DMS153 treated with DMSO at 0.1 percent for 48 hours (cell line): ENCODE measurements around the gene PI4KB.
A peak's percentile ranks its signal among the peaks of the same experiment; 100 is the strongest.
"Not testable (repeated sequence)": the region's sequence is repeated elsewhere in the genome, so short reads cannot be mapped to it uniquely, and the experiment has no call there.

Source experiments
- DNase-seq: peaks from one replicate; lab custom pipeline; 2025; ENCODE audit not compliant: unreplicated experiment; lab: John Stamatoyannopoulos, UW

Gene PI4KB

GRCh38 chr1:151327223-151327902, at the start of gene PI4KB:
Gene PI4KB, minus strand, starts transcription at chr1:151327416. Its CDS starts 10,935 bp downstream, at chr1:151316481.
- DNase-seq, result peak; percentile 99

- DNase-seq, result no peak
These were observed 46.0 kb upstream of the PI4KB start for GRCh38 chr1:151373196-151373595.

GRCh38 chr1:151372058-151372934, 45.1 kb upstream of the PI4KB start, which contains the start of gene SELENBP1:
Gene SELENBP1, minus strand, starts transcription at chr1:151372705. Its CDS starts 64 bp downstream, at chr1:151372641.
- DNase-seq, result peak; percentile 94

GRCh38 chr1:151371370-151372057, 44.3 kb upstream of the PI4KB start:
- peak; percentile 88 for DNase-seq

- no peak for DNase-seq
These were observed 43.1 kb upstream of the PI4KB start for GRCh38 chr1:151370211-151370911.

GRCh38 chr1:151369621-151370048, 42.4 kb upstream of the PI4KB start:
- no peak for DNase-seq

GRCh38 chr1:151369302-151369610, 42.0 kb upstream of the PI4KB start:
- DNase-seq, result no peak

- no peak for DNase-seq
These were observed 41.4 kb upstream of the PI4KB start for GRCh38 chr1:151368393-151369301.

GRCh38 chr1:151367658-151368392, 40.6 kb upstream of the PI4KB start:
- DNase-seq, result no peak

GRCh38 chr1:151364996-151365395, 37.8 kb upstream of the PI4KB start:
- DNase-seq, result no peak

GRCh38 chr1:151362308-151363155, 35.3 kb upstream of the PI4KB start:
- DNase-seq, result no peak

GRCh38 chr1:151361883-151362282, 34.7 kb upstream of the PI4KB start:
- no peak for DNase-seq

GRCh38 chr1:151356696-151357095, 29.5 kb upstream of the PI4KB start:
- no peak for DNase-seq

GRCh38 chr1:151352021-151352718, 25.0 kb upstream of the PI4KB start:
- no peak for DNase-seq

GRCh38 chr1:151350323-151350722, 23.1 kb upstream of the PI4KB start:
- not testable (repeated sequence) for DNase-seq

- DNase-seq, result no peak
These were observed 20.5 kb upstream of the PI4KB start for GRCh38 chr1:151347523-151348246.
